GM06990 (cell line): ENCODE data around the gene MRAP.

Source experiments
- DNase-seq: peaks from one replicate; pipeline ENCODE4 v3.0.0-alpha.2; 2011; ENCODE audit not compliant: insufficient read length; ENCODE audit errors: extremely low read depth
- H3K27me3 ChIP-seq: replicated peaks from 2 replicates; pipeline ENCODE4 v1.6.0; 2011; ENCODE audit warnings: low read length; ENCODE audit not compliant: control insufficient read depth, insufficient read depth
- H3K36me3 ChIP-seq: 2 replicates; pipeline ENCODE4 v1.5.1; 2011; ENCODE audit warnings: low read length; ENCODE audit not compliant: control insufficient read depth, insufficient read depth
- H3K4me3 ChIP-seq: replicated peaks from 2 replicates; pipeline ENCODE4 v1.5.1; 2011; ENCODE audit warnings: low read depth, mild to moderate bottlenecking, control low read depth, low read length
- TF ChIP-seq, protein P1 (sequence below): IDR thresholded peaks from 2 replicates; pipeline ENCODE4 v1.5.1; 2011; ENCODE audit warnings: low read length, control low read depth, mild to moderate bottlenecking, inconsistent platforms; ENCODE audit not compliant: insufficient read depth, poor library complexity, severe bottlenecking

MRAP gene

DNA sequence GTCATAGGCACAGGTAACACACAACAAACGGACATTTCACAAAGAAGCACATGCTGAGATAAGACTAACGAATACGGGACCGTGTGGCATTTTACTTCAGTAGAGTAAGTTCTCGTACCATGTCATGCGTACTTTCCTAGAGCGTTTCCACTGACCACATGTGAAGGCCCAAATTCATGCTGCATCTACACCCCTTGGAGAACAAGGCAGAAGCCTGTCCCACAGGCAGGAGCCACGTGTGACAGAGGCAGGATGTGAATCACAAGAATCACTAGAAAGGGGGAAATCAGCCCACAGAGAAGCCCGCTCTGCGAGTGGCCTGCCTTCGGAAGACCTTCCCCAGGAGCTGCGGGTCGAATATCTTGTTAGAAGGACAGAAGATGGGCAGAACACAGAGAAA is 52.3 kb downstream of the MRAP start:
- TF ChIP-seq, protein P1, sequence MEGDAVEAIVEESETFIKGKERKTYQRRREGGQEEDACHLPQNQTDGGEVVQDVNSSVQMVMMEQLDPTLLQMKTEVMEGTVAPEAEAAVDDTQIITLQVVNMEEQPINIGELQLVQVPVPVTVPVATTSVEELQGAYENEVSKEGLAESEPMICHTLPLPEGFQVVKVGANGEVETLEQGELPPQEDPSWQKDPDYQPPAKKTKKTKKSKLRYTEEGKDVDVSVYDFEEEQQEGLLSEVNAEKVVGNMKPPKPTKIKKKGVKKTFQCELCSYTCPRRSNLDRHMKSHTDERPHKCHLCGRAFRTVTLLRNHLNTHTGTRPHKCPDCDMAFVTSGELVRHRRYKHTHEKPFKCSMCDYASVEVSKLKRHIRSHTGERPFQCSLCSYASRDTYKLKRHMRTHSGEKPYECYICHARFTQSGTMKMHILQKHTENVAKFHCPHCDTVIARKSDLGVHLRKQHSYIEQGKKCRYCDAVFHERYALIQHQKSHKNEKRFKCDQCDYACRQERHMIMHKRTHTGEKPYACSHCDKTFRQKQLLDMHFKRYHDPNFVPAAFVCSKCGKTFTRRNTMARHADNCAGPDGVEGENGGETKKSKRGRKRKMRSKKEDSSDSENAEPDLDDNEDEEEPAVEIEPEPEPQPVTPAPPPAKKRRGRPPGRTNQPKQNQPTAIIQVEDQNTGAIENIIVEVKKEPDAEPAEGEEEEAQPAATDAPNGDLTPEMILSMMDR: no peak
- H3K4me3 ChIP-seq: no peak overlapping the region
- no peaks in the 10 kb centered on the region for H3K27me3 ChIP-seq
- no peak for DNase-seq
- H3K36me3 ChIP-seq: peaks cover 54% of the 10 kb centered on the region

DNA sequence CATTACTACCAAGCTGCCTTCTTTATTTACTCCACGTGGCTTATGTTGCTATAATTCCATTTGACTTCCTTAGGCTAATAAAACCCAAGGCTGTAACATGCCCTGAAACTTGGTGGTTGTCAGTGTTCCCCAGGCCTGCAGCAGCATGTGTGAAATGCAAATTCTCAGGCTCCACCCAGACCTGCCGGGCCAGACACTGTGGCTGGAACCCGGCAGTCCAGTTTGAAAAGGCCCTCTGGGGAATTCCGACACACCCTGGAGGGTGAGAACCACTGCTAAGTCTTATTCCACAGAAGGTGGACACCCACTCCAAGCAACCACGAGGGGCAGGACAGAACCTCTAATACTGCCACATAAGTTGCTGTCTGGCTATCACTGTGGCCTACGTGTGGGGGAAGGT is 52.8 kb downstream of the MRAP start:
- TF ChIP-seq, protein P1: no peak
- no peaks in the 10 kb centered on the region for H3K27me3 ChIP-seq
- no peak overlapping the region for H3K4me3 ChIP-seq
- DNase-seq: no peak
- H3K36me3 ChIP-seq: peaks cover 55% of the 10 kb centered on the region

DNA sequence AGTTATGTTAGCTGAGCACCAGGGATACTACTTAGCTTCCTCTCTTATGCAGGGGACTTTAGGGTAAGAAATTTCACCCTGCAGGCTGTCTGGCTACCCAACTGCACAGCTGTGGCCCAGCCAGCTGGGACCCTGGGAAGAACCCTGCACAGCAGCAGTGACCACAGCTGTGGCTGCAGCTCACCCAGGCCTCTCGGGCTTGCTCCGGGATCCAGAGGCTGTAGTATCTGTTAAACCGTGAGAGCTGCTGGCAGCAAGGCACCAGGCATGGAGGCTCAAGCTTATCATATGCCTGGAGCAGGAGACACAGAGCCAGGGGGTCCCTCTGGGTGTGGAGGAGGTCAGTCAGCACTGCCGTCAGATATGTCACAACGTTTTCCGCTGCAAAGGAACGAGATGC is 53.9 kb downstream of the MRAP start:
- H3K36me3 ChIP-seq: peaks cover 44% of the 10 kb centered on the region
- no peaks in the 10 kb centered on the region for H3K27me3 ChIP-seq
- no peak overlapping the region for H3K4me3 ChIP-seq
- DNase-seq: no peak
- TF ChIP-seq, protein P1: no peak

DNA sequence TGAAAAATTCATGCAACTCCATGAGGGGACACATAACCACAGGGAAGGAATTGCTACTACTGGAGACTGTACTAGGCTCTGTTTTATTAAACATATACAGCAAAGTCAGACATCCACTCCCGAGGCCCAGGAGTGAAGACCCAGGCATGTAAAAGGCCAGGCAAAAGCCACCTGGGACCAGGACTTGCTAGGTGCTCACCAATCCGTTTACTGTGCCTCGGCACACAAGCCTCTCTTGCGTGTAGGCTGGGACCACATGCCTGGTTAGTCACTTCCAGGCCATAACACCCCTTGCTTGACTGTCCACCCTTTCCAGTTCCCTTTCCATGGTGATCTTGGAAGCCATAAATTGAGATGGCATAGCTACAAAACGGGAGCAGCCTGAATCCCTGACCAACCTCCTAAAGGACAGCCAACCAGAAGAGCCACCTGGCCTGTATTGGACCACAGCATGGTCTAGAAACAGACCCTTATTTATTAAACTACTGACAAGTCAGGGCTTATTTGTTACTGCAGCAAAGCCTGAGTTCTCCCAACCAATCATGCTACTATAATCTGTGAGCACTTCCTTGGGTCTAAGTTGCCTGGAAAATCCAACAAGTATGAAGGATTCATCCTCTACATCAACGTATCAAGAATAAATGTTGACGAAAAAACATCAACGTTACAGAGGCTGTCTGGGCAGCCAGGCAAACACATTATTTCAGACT is 54.5 kb downstream of the MRAP start:
- Histone ChIP-seq H3K27me3 (no peaks in the 10 kb centered on the region), H3K36me3 (peaks cover 41% of the 10 kb centered on the region), H3K4me3 (no peak overlapping the region)
- TF ChIP-seq, protein P1: no peak
- no peak for DNase-seq

DNA sequence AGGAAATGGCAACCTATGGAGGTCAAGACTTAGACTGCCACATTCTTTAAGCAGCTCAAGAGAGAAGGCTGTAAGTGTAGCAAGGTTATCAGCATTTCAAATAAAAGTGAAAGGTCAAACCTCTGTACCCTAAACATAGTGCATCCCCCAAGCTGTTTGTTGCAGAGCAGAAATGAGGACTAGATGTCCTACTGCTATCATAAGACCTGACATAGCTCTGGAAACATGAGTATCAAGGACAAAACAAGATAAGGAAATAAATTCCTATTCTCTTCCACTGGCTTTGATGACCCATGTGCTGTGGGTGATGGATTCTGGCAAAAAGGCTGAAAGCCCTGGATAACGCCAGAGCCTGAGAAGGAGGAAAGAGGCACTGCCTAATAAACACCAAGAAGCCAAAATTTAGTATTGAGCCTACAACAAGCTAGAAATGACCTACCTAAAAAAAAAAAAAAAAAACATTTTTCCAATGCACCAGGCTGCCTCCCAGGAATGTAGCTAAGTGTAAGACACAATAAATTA is 58.3 kb downstream of the MRAP start:
- TF ChIP-seq, protein P1: no peak
- Histone ChIP-seq H3K4me3 (no peak overlapping the region), H3K27me3 (no peaks in the 10 kb centered on the region), H3K36me3 (peaks cover 39% of the 10 kb centered on the region)
- no peak for DNase-seq
